Upper lobe of left lung (tissue), 4 donors: ENCODE data around the gene ADGRD2.

Experiments
- POLR2A ChIP-seq, 4 donors: fragments of 450-650 bp; IDR thresholded peaks; one replicate each; pipeline ENCODE4 v1.5.1; 2016 to 2017; ENCODE audit warnings: antibody characterized with exemption in 4 of 4, mild to moderate bottlenecking in 2 of 4
- TF ChIP-seq, protein P1 (sequence below), 6 experiments: fragments of 450-650 bp in 4 of 6; fragments of 200-600 bp in 2 of 6; sonication (generic) in 2 of 6; IDR thresholded peaks; one replicate each; pipeline ENCODE4 v1.5.1; 2016 to 2019; ENCODE audit warnings: antibody characterized with exemption in 6 of 6

DNA sequence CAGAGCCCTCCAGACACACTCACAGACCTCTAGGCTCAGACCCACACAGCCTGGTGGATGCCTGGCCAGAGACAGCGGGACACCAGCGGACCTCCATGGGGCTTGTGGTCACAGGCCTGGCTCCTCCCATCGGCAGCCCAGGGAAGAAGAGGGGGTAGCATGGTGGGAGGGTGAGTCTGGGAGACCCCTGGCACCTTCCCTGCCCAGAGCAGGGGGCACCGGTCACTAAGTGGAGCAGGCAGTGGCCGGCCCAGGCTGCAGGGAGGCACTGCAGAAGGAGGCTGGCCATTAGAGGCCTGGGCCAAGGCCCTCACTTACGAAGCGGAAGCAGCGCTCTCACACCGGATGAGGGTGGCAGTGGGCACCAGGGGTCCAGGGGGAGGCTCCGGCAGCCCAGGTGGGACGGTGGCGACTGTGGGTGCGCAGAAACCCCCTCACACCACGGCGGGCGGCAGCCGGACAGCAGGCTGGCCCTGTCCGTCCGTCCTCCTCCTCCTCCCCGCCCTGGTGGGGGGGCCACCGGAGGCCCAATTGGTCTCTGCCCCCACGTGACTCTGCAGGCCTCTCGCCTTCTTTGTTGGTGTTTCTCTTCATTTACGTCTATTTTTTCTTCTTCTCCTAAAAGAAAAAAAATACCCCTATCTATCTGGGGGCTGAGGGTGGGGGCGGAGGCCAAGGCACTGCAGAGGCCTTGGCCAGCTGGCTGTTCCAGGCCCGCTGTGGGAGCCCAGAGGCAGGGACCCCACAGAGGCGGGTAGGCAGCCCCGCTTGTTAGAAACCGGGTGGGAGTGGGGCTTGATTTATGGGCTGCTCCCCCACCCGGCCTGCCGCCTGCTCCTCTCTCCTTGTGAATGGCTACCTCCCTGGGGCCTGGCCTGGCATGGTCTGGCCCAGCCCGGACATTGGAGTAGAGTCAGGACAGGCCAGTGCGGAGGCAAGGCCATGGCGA, 57.0 kb downstream of the ADGRD2 start, which contains the start of gene NR5A1:
- TF ChIP-seq, protein P1, sequence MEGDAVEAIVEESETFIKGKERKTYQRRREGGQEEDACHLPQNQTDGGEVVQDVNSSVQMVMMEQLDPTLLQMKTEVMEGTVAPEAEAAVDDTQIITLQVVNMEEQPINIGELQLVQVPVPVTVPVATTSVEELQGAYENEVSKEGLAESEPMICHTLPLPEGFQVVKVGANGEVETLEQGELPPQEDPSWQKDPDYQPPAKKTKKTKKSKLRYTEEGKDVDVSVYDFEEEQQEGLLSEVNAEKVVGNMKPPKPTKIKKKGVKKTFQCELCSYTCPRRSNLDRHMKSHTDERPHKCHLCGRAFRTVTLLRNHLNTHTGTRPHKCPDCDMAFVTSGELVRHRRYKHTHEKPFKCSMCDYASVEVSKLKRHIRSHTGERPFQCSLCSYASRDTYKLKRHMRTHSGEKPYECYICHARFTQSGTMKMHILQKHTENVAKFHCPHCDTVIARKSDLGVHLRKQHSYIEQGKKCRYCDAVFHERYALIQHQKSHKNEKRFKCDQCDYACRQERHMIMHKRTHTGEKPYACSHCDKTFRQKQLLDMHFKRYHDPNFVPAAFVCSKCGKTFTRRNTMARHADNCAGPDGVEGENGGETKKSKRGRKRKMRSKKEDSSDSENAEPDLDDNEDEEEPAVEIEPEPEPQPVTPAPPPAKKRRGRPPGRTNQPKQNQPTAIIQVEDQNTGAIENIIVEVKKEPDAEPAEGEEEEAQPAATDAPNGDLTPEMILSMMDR (IDR thresholded peaks at IDR 0.05), result no peak
- TF ChIP-seq POLR2A (IDR thresholded peaks at IDR 0.05), result no peak
